ENCODE data around the gene PYGO2. TPM values are rescaled to one million over a fixed set of nuclear protein-coding genes. Genes with fewer than 3 reads are reported as not detected.
"Not testable (repeated sequence)": the region's sequence is repeated elsewhere in the genome, so short reads cannot be mapped to it uniquely, and the experiment has no call there.

PYGO2 gene
- total and polyA plus RNA-seq, 2 of the 8 experiments (the other 6 are each of a cell fraction or from before 2014, with no cell fraction given), result 31.0 to 31.6 TPM

DNA sequence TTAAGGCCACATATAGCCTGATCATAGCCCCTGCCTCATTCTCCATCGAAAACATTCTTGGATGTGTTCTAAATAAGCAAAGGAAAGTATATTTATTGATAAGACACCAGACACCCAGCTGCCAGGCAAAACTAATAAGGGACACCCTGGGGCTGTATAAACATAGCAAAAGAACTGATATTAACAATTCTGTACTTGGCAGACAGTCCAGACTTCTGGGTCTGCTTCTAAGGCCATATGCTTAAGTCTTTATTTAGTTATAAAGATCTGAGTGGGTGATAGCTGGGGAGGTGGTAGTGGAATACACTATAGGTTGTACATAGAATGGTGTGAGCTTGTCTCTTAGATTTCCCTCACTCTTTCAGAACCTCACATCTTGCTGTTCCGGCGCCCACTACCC is 16.8 kb upstream of the PYGO2 start (continued):
- TF ChIP-seq RAD21 (IDR thresholded peaks at IDR 0.05 in 1 of 2, conservative IDR thresholded peaks at IDR 0.05 in 1 of 2; ENCODE audit: low read depth in 2 of 2, low read length in 2 of 2) (no peak), YY1 (IDR thresholded peaks at IDR 0.05; ENCODE audit: low read depth, low read length) (no peak), SIN3A (conservative IDR thresholded peaks at IDR 0.05 in 1 of 2, IDR thresholded peaks at IDR 0.05 in 1 of 2; ENCODE audit: low read depth in 1 of 2, low read length in 2 of 2) (no peak)

DNA sequence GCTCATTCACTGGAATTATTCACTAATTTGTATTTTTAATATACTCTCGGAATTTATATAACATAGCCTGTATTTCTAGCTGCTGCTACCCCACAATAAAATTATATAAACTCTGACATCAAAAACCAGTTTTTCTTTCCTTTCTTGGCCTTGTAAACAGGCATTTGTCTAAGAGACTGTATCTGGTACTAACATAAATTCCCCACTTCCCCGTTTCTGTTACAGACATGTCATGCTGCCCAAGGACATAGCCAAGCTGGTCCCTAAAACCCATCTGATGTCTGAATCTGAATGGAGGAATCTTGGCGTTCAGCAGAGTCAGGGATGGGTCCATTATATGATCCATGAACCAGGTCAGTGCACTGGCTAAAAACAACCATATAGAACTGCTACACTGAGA is 16.2 kb upstream of the PYGO2 start:
- H2BK20ac ChIP-seq (ENCODE audit: low read length); FAIRE-seq; H4K5ac ChIP-seq (ENCODE audit: insufficient read length, low read depth, low read length); H2AFZ ChIP-seq (ENCODE audit: low read length); H3K14ac ChIP-seq (ENCODE audit: insufficient read length); H3K27me3 ChIP-seq (replicated peaks in 1 of 4; ENCODE audit: control insufficient read depth in 3 of 4, extremely low read depth in 1 of 4, insufficient read depth in 3 of 4, low read length in 3 of 4); H3K9me3 ChIP-seq (ENCODE audit: insufficient read depth in 2 of 2, low read depth in 1 of 2, low read length in 1 of 2); H3K9ac ChIP-seq (replicated peaks in 1 of 4; ENCODE audit: extremely low read depth in 1 of 4, low read depth in 3 of 4, low read length in 3 of 4); H2BK5ac ChIP-seq (ENCODE audit: low read depth, low read length); H3K79me1 ChIP-seq (ENCODE audit: low read depth, low read length); H3K4me2 ChIP-seq (ENCODE audit: insufficient read depth in 1 of 2, low read depth in 2 of 2, low read length in 2 of 2); H4K8ac ChIP-seq (ENCODE audit: extremely low read depth, insufficient read depth, low read length); H4K20me1 ChIP-seq (replicated peaks in 1 of 2; ENCODE audit: control insufficient read depth in 1 of 2, insufficient read depth in 2 of 2, low read length in 2 of 2); H2AK5ac ChIP-seq (ENCODE audit: low read depth, low read length); H3K23ac ChIP-seq (ENCODE audit: insufficient read length); H3K27ac ChIP-seq (ENCODE audit: low read depth, low read length); H3K4me3 ChIP-seq (ENCODE audit: extremely low read depth in 1 of 4, insufficient read depth in 2 of 4, low read depth in 3 of 4, low read length in 4 of 4); H4K91ac ChIP-seq (replicated peaks; ENCODE audit: insufficient read length, low read length); H2BK12ac ChIP-seq (ENCODE audit: low read depth, low read length); H3K56ac ChIP-seq (replicated peaks; ENCODE audit: insufficient read length, low read depth, low read length); H3K4ac ChIP-seq (replicated peaks; ENCODE audit: insufficient read length, low read depth, low read length); H2BK120ac ChIP-seq (replicated peaks; ENCODE audit: low read depth, low read length); H2BK15ac ChIP-seq (ENCODE audit: low read length); DNase-seq (ENCODE audit: low read depth in 1 of 2, low spot score in 2 of 2); H3K18ac ChIP-seq (ENCODE audit: extremely low read depth, low read length): not testable (repeated sequence)
- peaks cover 9 to 30% (median 17%) of the 10 kb centered on the region in 4 experiments for H3K36me3 ChIP-seq (ENCODE audit: control insufficient read depth in 2 of 4, insufficient read depth in 4 of 4, low read length in 3 of 4)
- H3K79me2 ChIP-seq (ENCODE audit: control insufficient read depth in 1 of 2, insufficient read depth in 2 of 2, low read length in 2 of 2), result peaks cover 19 to 54% of the 10 kb centered on the region in 2 experiments
- peaks cover 12% of the 10 kb centered on the region for H3K23me2 ChIP-seq (ENCODE audit: low read depth, low read length)
- WGBS, 2 experiments (ENCODE audit: extremely low coverage in 1 of 2, insufficient coverage in 1 of 2, insufficient read length in 1 of 2, insufficient replicate concordance in 2 of 2, low coverage in 1 of 2, low lambda C conversion rate in 2 of 2, missing lambda C conversion rate in 1 of 2), result 92% methylated on average over 3 of the region's 3 CpGs; no CpG with 5 or more reads in 1 of the 2 experiments
- POLR2A ChIA-PET (ENCODE audit: partially characterized antibody), result interaction anchor here (22.4 to 42.8 kb wide), 2 partner anchors 17 to 19 kb away, joined by 662 to 702 read pairs; partner anchors contain the start of genes LENEP, PBXIP1, PYGO2 and ZBTB7B
- H3K4me1 ChIP-seq (replicated peaks in 1 of 4; ENCODE audit: control insufficient read depth in 3 of 4, insufficient read depth in 4 of 4, low read length in 3 of 4), result peaks cover 0 to 12% (median 5%) of the 10 kb centered on the region in 4 experiments; a peak in 4 of 7 replicates
- CTCF ChIA-PET (ENCODE audit: partially characterized antibody), result interaction anchor here (20.6 kb wide), 1 partner anchor 19 kb away, joined by 334 read pairs; the partner anchor contains the start of gene LENEP

Data from H1 (cell line).